Osteoblast (primary cell): Measurements from ENCODE around the gene NETO2. TPM values are rescaled to one million over a fixed set of nuclear protein-coding genes. Genes with fewer than 3 reads are reported as not detected.
A peak's percentile ranks its signal among the peaks of the same experiment; 100 is the strongest.

Experiments
- DNase-seq: peaks from one replicate; pipeline ENCODE4 v3.0.0; 2011; ENCODE audit warnings: low spot score, mixed read lengths; ENCODE audit not compliant: insufficient read length; ENCODE audit errors: missing footprints
- H2AFZ ChIP-seq: 2 replicates; pipeline ENCODE4 v1.6.0; 2011; ENCODE audit warnings: mild to moderate bottlenecking, low read length
- H3K27ac ChIP-seq: 2 replicates; pipeline ENCODE4 v1.5.1; 2011; ENCODE audit warnings: mild to moderate bottlenecking, low read depth, low read length, moderate library complexity
- H3K27me3 ChIP-seq: 2 replicates; pipeline ENCODE4 v1.6.0; 2012; ENCODE audit warnings: mild to moderate bottlenecking, control low read depth, inconsistent platforms, low read length, moderate library complexity; ENCODE audit not compliant: insufficient read depth
- H3K36me3 ChIP-seq: 2 replicates; pipeline ENCODE4 v1.5.1; 2011; ENCODE audit warnings: mild to moderate bottlenecking, low read length, control low read depth, moderate library complexity; ENCODE audit not compliant: insufficient read depth
- H3K4me1 ChIP-seq: 2 replicates; pipeline ENCODE4 v1.5.1; 2011; ENCODE audit warnings: mild to moderate bottlenecking, low read length, control low read depth, moderate library complexity; ENCODE audit not compliant: insufficient read depth
- H3K4me2 ChIP-seq: 2 replicates; pipeline ENCODE4 v1.6.0; 2011; ENCODE audit warnings: mild to moderate bottlenecking, low read length; ENCODE audit not compliant: insufficient read depth
- H3K4me3 ChIP-seq: fragments of 200-600 bp; sonication (generic); 3 replicates; pipeline ENCODE4 v1.5.1; 2012; ENCODE audit warnings: mild to moderate bottlenecking, low read length, inconsistent platforms; ENCODE audit not compliant: insufficient read depth
- H3K79me2 ChIP-seq: 2 replicates; pipeline ENCODE4 v1.6.0; 2012; ENCODE audit warnings: mild to moderate bottlenecking, low read length, control low read depth, inconsistent platforms; ENCODE audit not compliant: insufficient read depth
- H3K9me3 ChIP-seq: 2 replicates; pipeline ENCODE4 v1.5.1; 2011; ENCODE audit warnings: low read depth, low read length, control low read depth
- H4K20me1 ChIP-seq: 2 replicates; pipeline ENCODE4 v1.6.0; 2012; ENCODE audit warnings: mild to moderate bottlenecking, low read length, control low read depth; ENCODE audit not compliant: insufficient read depth
- CTCF ChIP-seq: IDR thresholded peaks from 2 replicates; pipeline ENCODE4 v1.5.1; 2011; ENCODE audit warnings: mild to moderate bottlenecking, low read depth, low read length, moderate library complexity; ENCODE audit errors: extremely low read depth
- total RNA-seq: library from RNA; depleted of rRNA; stranded (reverse); fragments of >200 nt; gene quantifications from 2 replicates; pipeline ENCODE4 v1.2.3, GENCODE V29; 2012

The NETO2 gene
- total RNA-seq, 1 donor: 5.8 TPM

GRCh38 chr16:47134550-47134949, 9.2 kb downstream of the NETO2 start:
- Histone ChIP-seq H3K4me3 (no peak overlapping the region), H3K27me3 (no peaks in the 10 kb centered on the region), H3K4me2 (no peak overlapping the region), H3K9me3 (no peaks in the 10 kb centered on the region), H3K36me3 (no peaks in the 10 kb centered on the region), H2AFZ (no peak overlapping the region), H3K4me1 (no peaks in the 10 kb centered on the region), H4K20me1 (no peaks in the 10 kb centered on the region), H3K27ac (no peak overlapping the region), H3K79me2 (no peaks in the 10 kb centered on the region)
- TF ChIP-seq CTCF: no peak
- no peak for DNase-seq

- Histone ChIP-seq H3K79me2 (no peaks in the 10 kb centered on the region), H3K27ac (no peak overlapping the region), H3K4me1 (no peaks in the 10 kb centered on the region), H3K27me3 (no peaks in the 10 kb centered on the region), H3K36me3 (no peaks in the 10 kb centered on the region), H2AFZ (no peak overlapping the region), H3K4me2 (no peak overlapping the region), H3K9me3 (no peaks in the 10 kb centered on the region), H3K4me3 (no peak overlapping the region), H4K20me1 (no peaks in the 10 kb centered on the region)
- no peak for DNase-seq
- no peak for TF ChIP-seq CTCF
Observed at GRCh38 chr16:47132308-47132707, 11.4 kb downstream of the NETO2 start.

GRCh38 chr16:47129755-47130435, 13.8 kb downstream of the NETO2 start:
- TF ChIP-seq CTCF: no peak
- no peaks in the 10 kb centered on the region for H3K36me3 ChIP-seq
- H3K27ac ChIP-seq: no peak overlapping the region
- no peaks in the 10 kb centered on the region for H3K9me3 ChIP-seq
- H3K4me2 ChIP-seq: no peak overlapping the region
- no peak for DNase-seq
- no peaks in the 10 kb centered on the region for H3K27me3 ChIP-seq
- H4K20me1 ChIP-seq: no peaks in the 10 kb centered on the region
- H3K79me2 ChIP-seq: no peaks in the 10 kb centered on the region
- peak overlapping the region; percentile 43 for H2AFZ ChIP-seq
- no peaks in the 10 kb centered on the region for H3K4me1 ChIP-seq
- no peak overlapping the region for H3K4me3 ChIP-seq

DNA sequence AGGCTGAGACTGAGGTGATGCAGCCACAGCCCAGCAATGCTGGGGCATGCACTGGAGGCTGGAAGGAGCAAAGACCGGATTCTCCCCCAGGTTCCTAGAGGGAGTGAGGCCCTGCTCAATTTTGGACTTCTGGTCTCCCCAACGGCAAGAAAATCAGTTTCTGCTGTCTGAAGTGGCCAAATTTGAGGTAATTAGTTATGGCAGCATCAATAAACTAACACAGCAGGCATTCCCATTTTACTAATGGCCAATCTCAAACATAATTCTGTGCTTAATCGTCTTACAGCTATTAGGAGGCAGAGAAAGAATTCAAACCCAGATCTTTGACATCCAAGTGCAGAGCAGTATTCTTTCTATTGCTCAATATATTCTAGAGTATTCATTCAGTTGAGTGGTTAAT, 16.2 kb downstream of the NETO2 start:
- no peak for TF ChIP-seq CTCF
- no peaks in the 10 kb centered on the region for H3K4me1 ChIP-seq
- no peaks in the 10 kb centered on the region for H3K36me3 ChIP-seq
- H3K27ac ChIP-seq: no peak overlapping the region
- no peak overlapping the region for H3K4me2 ChIP-seq
- H3K4me3 ChIP-seq: no peak overlapping the region
- no peaks in the 10 kb centered on the region for H3K9me3 ChIP-seq
- no peak for DNase-seq
- H3K27me3 ChIP-seq: no peaks in the 10 kb centered on the region
- H4K20me1 ChIP-seq: no peaks in the 10 kb centered on the region
- H3K79me2 ChIP-seq: no peaks in the 10 kb centered on the region
- H2AFZ ChIP-seq: no peak overlapping the region
